ENCODE results near the gene AIFM1. TPM values are rescaled to one million over a fixed set of nuclear protein-coding genes. Genes with fewer than 3 reads are reported as not detected.

AIFM1 gene
- total and polyA plus RNA-seq, 10 donors, result 13.4 to 27.1 (median 22.5) TPM

GRCh38 chrX:130211415-130212186, 46.0 kb upstream of the AIFM1 start:
- intact Hi-C loops (cut with DNase I; ENCODE audit: low total_unique reads), result no loop called here
- DNase-seq, result no peak
- Histone ChIP-seq H3K27me3 (replicated peaks in 1 of 7) (no peaks in the 10 kb centered on the region), H3K27ac (no peak overlapping the region), H3K4me3 (no peak overlapping the region), H3K9me3 (no peaks in the 10 kb centered on the region), H3K4me1 (no peaks in the 10 kb centered on the region), H3K36me3 (peaks cover 0 to 51% (median 2%) of the 10 kb centered on the region in 6 donors)
- WGBS, 5 donors, result 59 to 94% (median 83%) methylated on average over 4 of the region's 4 CpGs
- TF ChIP-seq POLR2AphosphoS5 (IDR thresholded peaks at IDR 0.05), result no peak
- TF ChIP-seq CTCF (IDR thresholded peaks at IDR 0.05 in 8 of 11, conservative IDR thresholded peaks at IDR 0.05 in 3 of 11), result no peak
- no peak for TF ChIP-seq POLR2A (IDR thresholded peaks at IDR 0.05)

GRCh38 chrX:130204647-130205046, 39.0 kb upstream of the AIFM1 start:
- TF ChIP-seq POLR2AphosphoS5 (IDR thresholded peaks at IDR 0.05), result no peak
- TF ChIP-seq CTCF (IDR thresholded peaks at IDR 0.05 in 8 of 11, conservative IDR thresholded peaks at IDR 0.05 in 3 of 11), result no peak
- TF ChIP-seq POLR2A (IDR thresholded peaks at IDR 0.05), result no peak
- Histone ChIP-seq H3K4me3 (no peak overlapping the region), H3K36me3 (peaks cover 0 to 30% (median 0%) of the 10 kb centered on the region in 6 donors), H3K27ac (no peak overlapping the region), H3K4me1 (no peaks in the 10 kb centered on the region), H3K27me3 (replicated peaks in 1 of 7) (no peaks in the 10 kb centered on the region), H3K9me3 (no peaks in the 10 kb centered on the region)
- intact Hi-C loops (cut with DNase I; ENCODE audit: low total_unique reads), result no loop called here
- 50 to 100% (median 91%) methylated on average over 1 of the region's 1 CpG for WGBS, 5 donors
- no peak for DNase-seq

- no peak for TF ChIP-seq POLR2A (IDR thresholded peaks at IDR 0.05)
- TF ChIP-seq CTCF (IDR thresholded peaks at IDR 0.05 in 8 of 11, conservative IDR thresholded peaks at IDR 0.05 in 3 of 11), result no peak
- TF ChIP-seq POLR2AphosphoS5 (IDR thresholded peaks at IDR 0.05), result no peak
- peaks cover 0 to 1% (median 0%) of the 10 kb centered on the region in 6 donors for H3K4me1 ChIP-seq
- no peaks in the 10 kb centered on the region for H3K36me3 ChIP-seq
- no peak overlapping the region for H3K4me3 ChIP-seq
- no peak for DNase-seq
- no peaks in the 10 kb centered on the region for H3K27me3 ChIP-seq (replicated peaks in 1 of 7)
- no peaks in the 10 kb centered on the region for H3K9me3 ChIP-seq
- no peak overlapping the region for H3K27ac ChIP-seq
- intact Hi-C loops (cut with DNase I; ENCODE audit: low total_unique reads), result no loop called here
- 68 to 93% (median 84%) methylated on average over 5 of the region's 5 CpGs for WGBS, 5 donors
These were observed 31.8 kb upstream of the AIFM1 start for GRCh38 chrX:130197464-130197863.

- H3K4me1 ChIP-seq, result peaks cover 0 to 6% (median 0%) of the 10 kb centered on the region in 6 donors
- no peaks in the 10 kb centered on the region for H3K36me3 ChIP-seq
- intact Hi-C loops (cut with DNase I; ENCODE audit: low total_unique reads), result no loop called here
- TF ChIP-seq POLR2AphosphoS5 (IDR thresholded peaks at IDR 0.05) (no peak), CTCF (IDR thresholded peaks at IDR 0.05 in 8 of 11, conservative IDR thresholded peaks at IDR 0.05 in 3 of 11) (no peak), POLR2A (IDR thresholded peaks at IDR 0.05) (no peak)
- no peaks in the 10 kb centered on the region for H3K27me3 ChIP-seq (replicated peaks in 1 of 7)
- H3K9me3 ChIP-seq, result no peaks in the 10 kb centered on the region
- no peak overlapping the region for H3K4me3 ChIP-seq
- H3K27ac ChIP-seq, result no peak overlapping the region
- WGBS, 5 donors, result 68 to 84% (median 79%) methylated on average over 7 of the region's 7 CpGs
- no peak for DNase-seq
These were observed 30.8 kb upstream of the AIFM1 start for GRCh38 chrX:130196466-130196865.
